ENCODE measurements around the gene NAV3.

The NAV3 gene

DNA sequence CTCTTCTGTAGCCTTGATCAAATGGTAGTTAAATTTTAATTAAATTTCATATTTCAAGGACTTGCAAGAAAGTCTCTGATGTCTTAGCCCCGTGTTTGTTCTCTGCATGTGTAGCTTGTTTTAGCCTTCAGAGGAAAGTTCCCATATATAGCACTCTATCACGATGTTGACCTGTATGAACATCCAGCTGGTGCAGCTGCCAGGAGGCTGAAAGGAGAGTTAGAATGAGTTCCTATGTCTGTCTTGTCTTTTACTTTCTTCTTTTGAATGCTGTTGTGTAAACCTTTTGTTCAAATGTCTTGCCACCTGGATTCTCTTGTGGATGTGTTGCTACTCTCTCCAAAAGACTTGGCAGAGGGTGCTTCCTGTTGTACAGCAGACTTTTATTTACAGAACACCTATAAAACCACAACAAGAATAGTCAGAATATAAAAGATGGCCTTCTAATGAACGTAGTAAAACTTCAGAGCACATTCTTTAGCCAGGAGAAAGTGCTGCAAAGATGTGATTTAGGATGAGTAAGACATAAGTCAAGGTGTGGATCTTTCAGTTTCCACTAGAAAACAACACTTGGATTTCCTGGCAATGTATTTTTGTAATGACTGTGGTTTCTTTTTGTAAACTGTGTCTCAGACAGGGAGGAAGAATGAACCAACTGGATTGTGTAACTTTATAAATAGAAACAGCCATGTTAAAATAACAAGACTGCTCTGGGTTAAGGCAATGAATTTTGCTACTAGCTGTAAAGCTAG lies 17.2 kb downstream of the NAV3 start:
- no peak for DNase-seq

DNA sequence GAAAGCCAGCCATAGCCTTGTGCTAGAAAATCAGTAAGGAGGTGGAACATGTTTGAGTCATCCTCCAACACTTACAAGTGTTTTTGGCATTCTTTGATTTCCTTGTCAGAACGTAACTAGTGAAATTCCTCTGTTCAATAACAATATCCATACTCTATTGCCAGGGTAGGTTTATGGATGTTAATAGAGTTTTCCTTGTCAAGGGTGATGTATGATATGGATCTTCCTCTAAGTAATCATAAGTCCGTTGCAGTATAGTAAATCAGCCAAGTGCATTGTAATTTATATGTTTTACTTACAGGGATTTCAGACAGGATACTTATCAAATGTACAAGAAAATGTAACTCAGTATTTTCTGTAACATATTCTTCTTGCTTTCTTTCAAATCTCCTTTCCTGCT lies 19.4 kb downstream of the NAV3 start:
- no peak for DNase-seq

DNA sequence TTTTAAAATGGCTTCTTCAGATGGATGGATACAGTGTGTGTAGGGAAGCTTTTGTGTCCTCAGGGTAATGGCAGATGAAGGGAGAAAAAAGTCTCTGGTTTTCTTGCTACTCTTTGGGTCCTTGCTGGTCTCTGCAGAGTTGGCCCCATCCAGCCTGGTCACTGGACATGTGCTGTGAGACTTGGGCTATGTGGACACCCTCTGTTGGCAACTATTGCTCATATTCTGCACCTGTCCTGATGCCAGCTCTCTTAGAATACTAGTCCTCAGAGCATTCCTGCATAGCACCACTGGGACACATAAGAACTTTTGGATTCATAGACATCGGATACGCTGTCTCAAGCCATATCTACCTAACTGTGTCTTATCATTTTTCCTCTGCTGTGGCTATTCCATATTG lies 20.0 kb downstream of the NAV3 start:
- DNase-seq, result no peak

DNA sequence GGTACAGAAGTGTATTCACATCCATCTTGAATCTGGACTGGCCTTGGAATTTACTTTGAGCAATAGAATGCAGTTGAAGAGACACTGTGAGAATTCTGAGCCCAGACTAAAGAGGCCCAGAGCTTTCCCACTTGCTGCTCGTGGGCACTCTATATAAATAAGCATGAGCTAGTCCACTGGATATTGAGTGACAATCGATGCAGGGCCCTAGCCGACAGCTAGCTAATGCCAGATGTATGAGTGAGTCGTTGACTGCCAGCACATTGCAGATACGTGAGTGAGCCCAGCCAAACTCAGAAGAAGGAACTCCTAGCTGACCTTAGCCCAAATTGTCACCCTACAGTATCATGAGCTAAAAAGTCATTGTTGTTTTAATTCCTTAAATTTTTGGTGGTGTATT lies 24.9 kb downstream of the NAV3 start:
- DNase-seq, result no peak

DNA sequence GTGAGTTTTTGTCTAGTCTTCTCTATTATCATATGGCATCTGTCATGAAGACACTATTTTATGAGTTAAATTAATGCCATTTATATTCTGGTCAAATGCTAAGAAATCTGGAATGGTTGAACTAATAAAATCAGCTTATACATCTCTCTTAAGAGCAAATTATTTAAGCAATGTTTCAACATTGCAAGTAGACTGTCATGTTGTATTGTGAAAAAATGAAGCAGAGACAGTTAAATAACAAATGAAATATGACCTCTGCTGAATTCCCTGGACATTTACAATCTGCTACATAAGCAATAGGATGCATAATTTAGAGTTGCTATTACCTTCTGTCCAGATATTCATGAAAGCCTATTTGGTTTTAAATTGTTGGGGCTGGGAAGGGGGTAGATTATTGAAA lies 30.6 kb downstream of the NAV3 start:
- DNase-seq, result no peak

DNA sequence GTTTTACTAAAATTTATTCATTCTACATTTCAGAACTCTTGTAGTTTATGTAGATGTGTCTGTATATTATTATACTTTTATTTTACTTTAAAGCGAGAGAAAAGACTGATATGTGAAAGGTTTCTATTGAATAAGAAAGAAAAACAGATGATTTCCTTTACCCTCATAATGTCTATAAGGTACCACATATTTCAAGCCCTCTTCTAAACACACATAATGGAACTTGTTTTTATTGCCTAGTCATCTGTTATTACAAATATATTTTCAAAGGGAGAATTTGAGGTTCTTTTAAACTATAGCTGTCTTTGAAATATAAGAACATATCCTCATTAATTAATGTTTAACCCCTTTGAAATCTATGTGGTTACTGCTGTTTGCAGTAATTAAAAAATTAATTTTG lies 34.5 kb downstream of the NAV3 start:
- no peak for DNase-seq

DNA sequence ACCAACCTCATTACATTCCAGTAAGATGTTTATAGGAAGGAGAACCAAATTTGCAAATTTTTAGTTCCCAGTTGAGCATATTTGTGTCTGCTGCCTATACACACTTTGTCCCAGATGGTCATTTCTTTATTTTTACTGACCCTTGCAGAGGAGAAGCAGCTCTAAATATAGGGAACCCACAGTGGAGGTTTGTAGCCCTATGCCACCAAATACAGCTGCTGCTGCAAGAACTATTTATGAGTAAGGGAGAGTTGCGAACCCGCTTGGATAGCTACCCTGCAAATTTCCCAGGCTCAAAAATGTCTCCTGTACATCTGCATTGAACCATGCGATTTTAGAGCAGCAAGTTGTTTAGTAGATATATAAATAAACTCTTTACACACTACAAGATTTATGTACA lies 48.2 kb downstream of the NAV3 start:
- no peak for DNase-seq

DNA sequence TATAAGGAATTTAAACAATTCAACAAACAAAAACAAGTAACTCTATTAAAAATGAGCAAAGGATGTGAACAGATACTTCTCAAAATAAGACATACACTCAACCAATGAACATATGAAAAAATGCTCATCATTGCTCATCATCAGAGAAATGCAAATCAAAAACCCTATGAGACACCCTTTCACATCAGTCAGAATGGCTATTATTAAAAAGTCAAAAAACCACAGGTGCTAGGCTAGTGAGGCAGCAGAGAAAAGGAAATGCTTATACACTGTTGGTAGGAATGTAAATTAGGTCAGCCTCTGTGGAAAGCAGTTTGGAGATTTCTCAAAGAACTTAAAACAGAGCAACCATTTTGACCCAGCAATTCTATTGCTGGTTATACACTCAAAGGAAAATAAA lies 52.0 kb downstream of the NAV3 start:
- no peak for DNase-seq

DNA sequence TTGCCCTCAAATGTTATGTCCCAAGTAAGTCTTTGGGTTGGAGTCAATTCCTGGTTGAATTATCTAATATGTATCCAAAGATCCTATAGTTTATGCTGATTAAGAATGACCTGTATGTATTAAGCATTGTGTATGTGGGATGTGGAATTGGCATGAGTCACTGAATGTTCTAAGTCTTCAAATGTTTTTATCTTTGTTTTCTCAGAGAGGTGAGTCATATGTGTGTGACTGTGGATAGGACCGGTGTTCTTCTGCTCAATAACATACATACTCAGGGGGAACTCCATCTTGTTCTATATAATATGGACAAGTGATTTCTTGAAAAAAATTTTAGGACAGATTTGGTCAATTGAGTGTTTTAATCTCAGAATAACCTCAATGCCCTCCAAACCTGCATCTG lies 57.9 kb downstream of the NAV3 start:
- DNase-seq, result no peak

DNA sequence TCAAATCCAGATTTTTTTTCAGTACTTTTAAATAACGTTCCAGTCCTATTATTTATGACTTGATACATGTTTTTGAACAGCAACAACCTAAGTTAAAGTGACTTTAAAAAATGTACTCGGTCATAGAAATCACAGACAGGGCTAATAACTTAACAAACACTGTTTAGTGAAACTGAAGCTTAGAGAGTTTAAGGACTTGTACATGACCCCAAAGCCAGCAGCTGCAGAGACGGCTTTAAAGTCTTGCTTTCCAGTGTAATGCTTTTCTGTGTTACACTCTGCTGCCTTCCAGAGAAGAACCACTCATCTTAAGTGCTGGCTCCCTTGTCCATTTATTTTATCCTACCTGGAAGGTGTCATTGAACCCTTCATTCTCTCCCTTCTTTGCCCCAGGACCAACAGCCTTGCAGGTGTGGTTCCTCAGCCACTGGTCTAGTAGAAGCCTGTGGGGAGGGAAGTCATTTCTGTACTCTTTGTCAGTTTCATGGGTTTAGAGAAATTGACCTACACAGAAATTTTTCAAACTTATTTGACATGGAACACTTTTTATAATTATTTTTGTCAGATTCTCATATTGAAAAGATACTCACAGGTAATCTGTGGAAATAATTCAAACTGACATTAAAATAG lies 60.9 kb downstream of the NAV3 start:
- DNase-seq, result no peak

DNA sequence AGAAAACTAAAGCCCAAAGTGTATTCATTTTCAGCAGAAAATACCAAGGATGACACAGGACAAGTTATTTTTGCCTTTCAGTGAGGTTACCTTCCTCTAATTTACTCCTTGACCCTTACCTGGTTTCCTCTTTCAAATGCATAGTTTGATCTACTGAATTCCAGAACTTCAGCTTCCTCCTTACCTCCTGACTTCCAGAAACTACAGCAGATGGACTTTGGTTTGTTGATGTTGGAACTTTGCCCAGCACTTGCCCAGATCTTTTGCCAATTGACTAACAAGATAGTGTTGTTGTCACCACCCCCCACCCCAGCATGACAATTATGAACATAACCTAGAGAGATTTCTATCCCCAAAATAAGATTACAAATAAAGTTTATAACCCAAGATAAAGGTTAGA lies 63.2 kb downstream of the NAV3 start:
- no peak for DNase-seq

DNA sequence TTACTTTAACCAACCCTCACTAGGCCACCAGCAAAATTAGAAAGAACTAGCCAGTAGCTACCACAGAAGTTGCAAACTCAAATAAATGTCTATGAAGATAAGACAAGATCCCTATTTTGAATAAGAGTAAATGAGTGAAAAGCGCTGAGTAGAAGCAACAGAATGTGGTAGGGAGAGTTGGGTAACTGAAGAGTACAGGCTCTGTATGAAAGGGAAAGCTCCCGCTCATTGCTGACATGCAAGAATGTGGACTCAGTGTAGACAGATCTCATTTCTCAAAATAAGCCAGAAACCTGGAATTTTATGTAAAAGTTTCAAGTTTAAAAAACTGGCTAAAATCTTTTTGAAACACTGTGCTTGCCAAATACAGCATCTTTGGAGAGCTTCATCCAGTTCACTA lies 63.9 kb downstream of the NAV3 start:
- no peak for DNase-seq

DNA sequence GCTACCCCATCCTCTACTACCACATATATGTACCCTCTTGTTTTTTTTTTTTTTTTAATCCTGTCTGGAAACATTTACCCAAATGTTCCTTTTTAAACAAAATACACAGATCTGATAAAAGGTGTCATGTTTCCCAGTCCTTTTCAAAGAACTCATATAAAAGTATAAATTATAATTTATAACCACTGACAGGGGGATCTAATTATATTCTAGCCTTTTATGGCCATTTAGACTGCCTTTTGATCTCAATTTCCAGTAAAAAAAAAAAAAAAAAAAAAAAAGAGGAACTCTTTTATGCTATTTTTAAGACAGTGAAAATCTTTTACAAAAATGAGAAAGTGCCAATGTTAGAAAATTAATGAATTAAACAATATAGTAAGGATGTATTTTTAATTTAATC lies 65.0 kb downstream of the NAV3 start:
- no peak for DNase-seq

DNA sequence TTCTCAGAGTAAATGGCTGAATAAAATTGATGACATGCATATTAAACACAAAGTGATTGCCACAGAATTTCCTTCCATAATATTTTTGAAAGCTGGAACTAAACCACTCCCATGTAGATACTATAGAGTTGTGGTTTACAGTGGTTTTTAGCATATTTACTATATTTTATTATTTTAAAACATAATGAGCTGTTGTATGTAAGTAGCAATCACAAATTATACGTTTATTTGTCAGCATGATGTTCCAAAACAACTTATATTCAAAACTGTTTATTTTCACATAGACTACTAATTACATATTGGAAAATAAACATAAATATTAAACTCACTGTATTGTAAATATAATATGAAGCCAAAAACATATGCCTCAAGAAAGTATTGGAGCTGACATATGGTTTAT lies 77.2 kb downstream of the NAV3 start:
- DNase-seq, result no peak

DNA sequence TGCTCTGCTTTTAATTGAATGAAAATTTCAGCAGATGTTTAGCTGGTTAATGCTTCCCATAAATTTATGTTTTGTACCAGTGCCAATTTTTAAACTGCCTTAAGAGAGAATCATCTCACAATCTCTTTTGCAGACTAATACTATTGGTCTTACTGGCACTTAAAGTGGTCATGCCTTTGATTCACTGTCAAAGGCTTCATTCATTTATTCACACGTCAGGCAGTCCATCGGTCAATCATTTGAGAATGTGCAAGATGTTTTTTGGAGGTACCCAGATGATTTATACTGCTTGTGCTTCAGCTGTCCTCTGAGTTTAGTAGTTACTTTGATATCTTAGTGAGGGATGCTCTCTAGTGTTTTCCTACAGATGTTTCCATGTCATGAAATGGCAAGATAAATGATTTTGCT lies 83.4 kb downstream of the NAV3 start:
- DNase-seq, result no peak

DNA sequence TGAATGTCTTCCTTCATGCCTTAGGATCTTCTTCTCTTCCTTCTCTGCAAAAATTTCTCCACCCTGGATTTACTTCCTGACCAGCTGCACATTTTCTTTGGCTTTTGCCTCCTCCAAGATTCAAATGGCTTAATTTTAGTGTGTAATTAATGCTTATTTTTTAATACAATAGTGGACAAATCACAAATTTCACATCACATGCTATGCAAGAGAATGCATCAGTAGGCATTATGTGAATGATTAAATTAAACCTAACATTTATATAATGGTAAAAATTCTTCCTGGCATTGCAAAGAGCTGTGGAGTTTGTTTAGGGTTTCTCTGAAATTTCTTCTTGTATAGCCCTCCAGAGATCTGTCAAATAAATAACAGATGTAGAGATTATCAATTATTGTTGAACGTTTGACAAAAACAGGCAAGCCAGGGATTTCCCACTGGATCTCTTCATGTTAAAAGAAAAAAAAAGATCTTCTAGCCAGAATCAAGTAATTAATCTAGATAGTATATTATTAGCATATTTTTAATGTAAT lies 84.4 kb downstream of the NAV3 start:
- no peak for DNase-seq

DNA sequence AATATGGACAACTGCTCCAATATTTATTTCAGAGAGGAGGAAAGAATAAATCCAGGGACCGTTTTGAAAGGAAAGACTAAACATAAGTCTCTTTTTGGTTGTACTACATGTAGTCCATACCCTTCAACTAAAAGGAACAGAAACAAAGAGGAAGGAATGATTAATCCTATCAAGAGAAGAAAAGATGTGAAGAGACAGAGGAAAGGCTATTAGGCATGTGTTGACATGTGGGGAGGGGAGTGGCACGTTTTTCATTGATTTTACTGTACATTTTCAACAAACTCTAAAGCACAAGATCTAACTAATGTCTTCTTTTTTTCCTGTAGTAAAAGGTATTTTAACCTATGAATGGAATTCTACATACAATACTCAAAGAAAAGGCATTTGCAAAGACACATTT lies 85.6 kb downstream of the NAV3 start:
- DNase-seq, result no peak

DNA sequence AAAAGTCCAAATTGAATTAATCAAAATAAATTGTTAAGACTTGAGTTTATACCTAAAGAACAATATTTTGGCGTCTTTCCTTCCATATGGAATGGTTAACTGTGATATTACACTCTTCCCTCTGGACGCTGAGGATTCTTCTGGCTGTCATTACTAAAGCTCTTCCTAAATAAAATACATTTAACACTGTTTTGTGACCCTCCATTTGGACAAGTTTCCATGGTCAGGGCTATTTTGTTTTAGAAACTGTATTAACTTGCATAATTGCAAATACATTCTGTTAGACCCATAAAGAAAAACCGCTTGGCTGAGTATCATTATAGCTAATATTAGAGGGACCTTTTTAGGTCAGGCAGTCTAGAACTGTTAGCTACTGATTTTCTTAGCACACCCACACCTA lies 87.4 kb downstream of the NAV3 start:
- no peak for DNase-seq

DNA sequence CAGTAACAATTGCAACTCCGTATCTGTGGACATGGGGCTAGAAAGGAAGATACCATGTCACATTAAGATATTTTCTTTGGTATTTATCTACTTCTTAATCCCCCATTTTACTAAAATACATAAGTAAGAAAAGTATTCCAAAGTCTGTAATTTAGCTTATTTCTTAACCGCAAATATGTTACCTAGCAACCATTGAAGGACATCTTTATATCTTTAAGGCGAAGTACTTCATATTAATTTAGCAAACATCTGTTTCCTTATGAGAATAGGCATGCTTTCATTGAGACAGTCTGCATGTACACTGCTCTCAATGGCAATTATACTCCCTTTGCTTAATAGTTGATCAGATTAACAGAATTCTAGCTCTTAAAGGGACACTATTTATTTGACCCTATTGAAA lies 88.8 kb downstream of the NAV3 start:
- no peak for DNase-seq

DNA sequence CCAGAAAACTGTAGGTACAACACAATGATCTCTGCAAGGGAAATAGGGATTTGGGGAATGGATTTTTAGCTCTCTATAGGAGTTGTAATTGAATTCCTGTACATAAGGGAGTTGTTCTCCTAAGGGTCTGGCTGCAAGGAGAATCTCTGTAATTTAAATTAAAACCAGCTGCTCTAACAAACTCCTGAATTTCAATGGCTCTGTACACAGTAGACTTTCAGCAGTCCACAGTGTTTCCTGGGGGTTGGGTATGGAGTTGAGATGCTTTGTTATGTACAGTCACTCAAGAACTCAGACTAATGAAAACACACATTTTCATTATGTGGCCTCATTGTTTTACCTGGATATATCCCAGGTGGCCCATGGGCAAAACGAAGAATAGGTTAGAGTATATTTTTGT lies 93.2 kb downstream of the NAV3 start:
- no peak for DNase-seq

DNA sequence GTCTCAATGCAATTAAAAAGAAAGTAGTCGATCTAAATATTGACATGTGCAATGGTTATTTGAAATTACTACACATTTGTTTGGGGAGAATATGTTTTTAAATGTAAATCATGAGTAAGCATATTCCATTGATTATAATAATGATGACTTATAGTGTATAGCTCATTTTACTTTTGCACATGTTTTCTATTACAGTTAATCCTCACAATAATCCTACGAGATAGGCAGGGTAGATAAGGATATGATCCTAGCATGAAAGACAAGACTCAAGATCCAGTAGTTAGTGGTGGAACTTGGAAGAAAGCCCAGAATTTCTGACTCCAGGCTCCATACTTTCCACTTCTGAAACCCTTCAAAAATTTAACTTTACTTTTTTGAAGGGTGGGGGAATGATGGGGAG lies 94.0 kb downstream of the NAV3 start:
- DNase-seq, result no peak

DNA sequence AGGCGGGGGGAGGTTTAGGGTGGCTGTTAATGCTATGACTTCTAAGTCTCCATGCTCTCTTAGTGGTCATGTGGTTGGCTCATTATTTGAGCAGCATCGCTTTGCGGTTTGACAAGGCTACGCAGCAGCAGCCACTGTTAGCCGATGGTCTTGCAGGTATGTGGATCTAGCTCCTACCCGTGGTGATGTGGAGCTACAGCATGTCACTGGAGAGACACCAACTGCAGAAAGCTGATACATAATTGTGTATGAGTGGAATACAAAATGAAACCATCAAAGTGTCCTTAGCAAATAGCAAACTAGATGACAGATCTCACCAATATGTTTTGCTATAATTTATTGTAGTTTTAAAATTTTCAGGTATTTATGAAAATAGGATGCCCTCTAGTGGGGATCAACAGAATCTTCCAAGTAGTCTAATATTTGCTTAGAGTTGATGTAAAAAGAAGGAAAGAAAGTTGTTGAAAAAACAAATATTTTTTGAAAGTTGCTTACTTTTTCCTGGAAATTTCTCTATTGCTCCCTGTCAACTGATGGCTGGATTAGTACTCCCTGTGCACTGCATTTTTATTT lies 94.9 kb downstream of the NAV3 start:
- no peak for DNase-seq

DNA sequence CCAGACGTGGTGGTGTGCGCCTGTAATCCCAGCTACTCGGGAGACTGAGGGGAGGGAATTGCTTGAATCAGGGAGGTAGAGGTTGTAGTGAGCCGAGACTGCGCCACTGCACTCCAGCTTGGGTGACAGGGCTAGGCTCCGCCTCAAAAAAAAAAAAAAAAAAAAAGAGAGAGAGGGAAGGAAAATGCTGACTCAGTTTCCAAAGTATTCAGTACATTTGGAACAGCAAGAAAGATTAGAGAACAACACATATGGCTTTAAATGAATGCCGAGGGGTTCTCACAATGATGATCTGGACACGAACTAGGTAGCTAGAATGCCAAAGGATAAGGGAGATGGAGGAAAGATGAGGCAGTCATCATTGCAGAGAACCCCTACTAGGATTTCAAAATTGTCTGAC lies 97.4 kb downstream of the NAV3 start:
- DNase-seq, result no peak

DNA sequence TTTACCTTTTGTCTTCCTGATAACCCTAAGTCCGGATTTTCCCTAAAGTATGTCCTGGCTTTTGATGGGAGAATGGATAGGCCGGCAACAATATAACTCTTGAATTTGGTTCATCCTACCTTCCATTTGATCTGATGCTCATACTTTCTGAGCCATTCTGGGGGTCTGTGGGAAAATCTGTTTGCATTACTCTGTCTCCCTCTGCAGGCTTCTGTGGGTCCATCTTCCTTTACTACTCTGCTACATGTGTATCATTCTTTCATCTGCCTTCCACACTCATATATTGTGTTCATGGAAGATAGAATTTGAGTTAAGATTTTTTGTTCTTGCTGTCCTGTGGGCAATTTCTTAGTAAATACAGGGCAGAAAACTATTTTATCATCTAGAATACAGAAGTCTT lies 101.5 kb downstream of the NAV3 start:
- DNase-seq, result no peak

DNA sequence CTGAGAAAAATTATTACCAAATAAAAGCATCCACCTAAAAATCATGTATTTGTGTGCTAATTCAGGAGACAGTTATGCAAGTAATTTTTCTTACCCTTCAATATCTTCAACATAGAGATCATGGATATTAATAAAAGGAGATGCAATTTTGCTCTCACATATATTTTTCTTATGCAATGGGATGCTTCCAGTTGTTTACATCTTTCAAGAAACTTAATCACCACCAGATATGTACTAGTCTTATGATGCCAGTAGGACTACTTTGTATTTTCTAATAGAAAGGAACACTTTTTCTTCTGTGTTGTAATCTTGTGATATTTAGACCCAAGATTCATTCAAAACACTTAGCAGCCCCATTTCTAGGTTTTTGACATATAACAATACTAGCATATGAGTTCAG lies 107.6 kb downstream of the NAV3 start:
- DNase-seq, result no peak

Measured in activated CD4-positive, alpha-beta T cell treated with anti-CD3 and anti-CD28 coated beads, Interleukin-2, amount 50 U/mL, for 1 hour (primary cell).